DOHH2 (cell line): ENCODE measurements around the gene MAP2.

Experiments used
- H3F3A ChIP-seq: fragments of 200-600 bp; sonication (generic), shearing (Covaris generic); 2 replicates; pipeline ENCODE4 v1.6.0; 2016; ENCODE audit warnings: antibody characterized with exemption, mild to moderate bottlenecking; ENCODE audit not compliant: control insufficient read depth, insufficient read depth
- H3K27ac ChIP-seq: fragments of 200-600 bp; sonication (generic); 2 replicates; pipeline ENCODE4 v1.5.1; 2014; ENCODE audit warnings: low read depth, mild to moderate bottlenecking, low read length, moderate library complexity
- H3K27me3 ChIP-seq: fragments of 200-600 bp; sonication (generic); 2 replicates; pipeline ENCODE4 v1.6.1; 2014; ENCODE audit warnings: mild to moderate bottlenecking, low read length, mixed read lengths; ENCODE audit not compliant: control insufficient read depth
- H3K36me3 ChIP-seq: fragments of 200-600 bp; sonication (generic); 2 replicates; pipeline ENCODE4 v1.6.1; 2014; ENCODE audit warnings: mild to moderate bottlenecking, low read length, moderate library complexity, mixed read lengths; ENCODE audit not compliant: control insufficient read depth
- H3K4me1 ChIP-seq: fragments of 200-600 bp; sonication (generic); 2 replicates; pipeline ENCODE4 v1.6.1; 2014; ENCODE audit warnings: mild to moderate bottlenecking, low read length, mixed read lengths; ENCODE audit not compliant: control insufficient read depth
- H3K4me2 ChIP-seq: fragments of 200-600 bp; sonication (generic); 2 replicates; pipeline ENCODE4 v1.6.0; 2014; ENCODE audit warnings: mild to moderate bottlenecking, low read length, moderate library complexity
- H3K4me3 ChIP-seq: fragments of 200-600 bp; sonication (generic); 2 replicates; pipeline ENCODE4 v1.5.1; 2014; ENCODE audit warnings: mild to moderate bottlenecking, low read length, mixed read lengths
- H3K79me2 ChIP-seq: fragments of 200-600 bp; sonication (generic); 2 replicates; pipeline ENCODE4 v1.6.1; 2014; ENCODE audit warnings: mild to moderate bottlenecking, low read length, mixed read lengths; ENCODE audit not compliant: control insufficient read depth
- H3K9me2 ChIP-seq: fragments of 200-600 bp; sonication (generic); replicated peaks from 2 replicates; pipeline ENCODE4 v1.6.1; 2014; ENCODE audit warnings: mild to moderate bottlenecking, low read length, mixed read lengths; ENCODE audit not compliant: control insufficient read depth
- H3K9me3 ChIP-seq: fragments of 200-600 bp; sonication (generic); 2 replicates; pipeline ENCODE4 v1.6.1; 2014; ENCODE audit warnings: antibody characterized with exemption, low read length, mixed read lengths; ENCODE audit not compliant: control insufficient read depth, insufficient read depth
- H4K20me1 ChIP-seq: fragments of 200-600 bp; sonication (generic); 2 replicates; pipeline ENCODE4 v1.6.0; 2014; ENCODE audit warnings: low read depth, mild to moderate bottlenecking, antibody characterized with exemption, low read length, moderate library complexity; ENCODE audit not compliant: control insufficient read depth, insufficient read depth
- CTCF ChIP-seq: fragments of 200-600 bp; sonication (generic); IDR thresholded peaks from one replicate; pipeline ENCODE4 v1.5.1; 2014; ENCODE audit warnings: antibody characterized with exemption, mild to moderate bottlenecking, low read depth, low read length; ENCODE audit not compliant: poor library complexity, severe bottlenecking
- EZH2phosphoT487 ChIP-seq: fragments of 200-600 bp; sonication (generic); IDR thresholded peaks from 2 replicates; pipeline ENCODE4 v1.6.1; 2017; ENCODE audit warnings: borderline replicate concordance, mild to moderate bottlenecking, antibody characterized with exemption, low read length, moderate library complexity, mixed read lengths

MAP2 gene

GRCh38 chr2:209661286-209661894, 237.5 kb downstream of the MAP2 start:
- Histone ChIP-seq H3K79me2 (no peaks in the 10 kb centered on the region), H3K36me3 (no peaks in the 10 kb centered on the region), H3K27ac (no peak overlapping the region), H3K4me1 (no peaks in the 10 kb centered on the region), H3K4me3 (no peak overlapping the region), H4K20me1 (no peaks in the 10 kb centered on the region), H3K9me2 (no peaks in the 10 kb centered on the region), H3K27me3 (no peaks in the 10 kb centered on the region), H3F3A (no peaks in the 10 kb centered on the region), H3K9me3 (no peaks in the 10 kb centered on the region), H3K4me2 (no peak overlapping the region)
- no peak for TF ChIP-seq EZH2phosphoT487
- no peak for TF ChIP-seq CTCF

DNA sequence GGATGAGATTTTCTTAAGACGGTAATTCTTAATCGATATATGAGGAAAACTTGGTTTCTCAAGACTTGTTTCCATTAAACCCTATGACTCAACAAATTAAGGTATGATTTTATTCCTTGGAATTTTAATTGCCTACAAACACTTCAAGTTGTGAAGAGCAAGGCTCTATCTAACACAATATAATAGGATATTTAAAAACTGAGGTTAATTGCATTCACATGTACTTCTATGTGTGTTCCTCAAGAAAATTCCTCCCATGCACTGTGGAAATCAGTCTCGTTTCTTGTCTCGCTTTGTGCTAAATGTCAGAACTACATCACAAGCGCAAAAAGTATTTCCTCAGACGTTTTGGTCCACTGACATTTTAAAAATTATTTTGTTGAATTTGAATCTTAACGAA, 238.2 kb downstream of the MAP2 start:
- H3F3A ChIP-seq = no peaks in the 10 kb centered on the region
- H3K79me2 ChIP-seq = no peaks in the 10 kb centered on the region
- H3K4me2 ChIP-seq = no peak overlapping the region
- H3K27ac ChIP-seq = no peak overlapping the region
- no peaks in the 10 kb centered on the region for H3K27me3 ChIP-seq
- H4K20me1 ChIP-seq = no peaks in the 10 kb centered on the region
- H3K9me2 ChIP-seq = no peaks in the 10 kb centered on the region
- no peak for TF ChIP-seq EZH2phosphoT487
- no peak for TF ChIP-seq CTCF
- no peaks in the 10 kb centered on the region for H3K9me3 ChIP-seq
- no peaks in the 10 kb centered on the region for H3K36me3 ChIP-seq
- no peak overlapping the region for H3K4me3 ChIP-seq
- no peaks in the 10 kb centered on the region for H3K4me1 ChIP-seq

DNA sequence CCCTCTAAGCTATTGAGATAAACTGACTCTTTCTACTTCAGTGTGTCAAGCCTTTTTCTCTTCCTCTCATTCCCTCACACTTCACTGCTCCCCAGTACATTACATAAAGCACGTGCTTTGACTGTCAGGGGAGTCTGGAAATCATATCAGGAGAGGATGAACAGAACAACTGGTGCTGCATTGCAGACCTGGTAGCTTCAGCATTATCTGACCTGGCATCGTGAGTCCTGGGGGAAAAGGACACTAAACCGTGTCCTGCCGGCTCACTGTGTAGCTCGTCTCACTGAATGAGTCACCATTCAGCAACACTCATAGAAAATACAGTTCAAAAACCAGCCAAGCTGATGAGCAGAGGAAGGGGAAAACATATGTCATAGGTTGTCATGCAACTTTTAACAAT, 239.3 kb downstream of the MAP2 start:
- H4K20me1 ChIP-seq = no peaks in the 10 kb centered on the region
- no peak overlapping the region for H3K4me3 ChIP-seq
- H3K9me3 ChIP-seq = no peaks in the 10 kb centered on the region
- no peaks in the 10 kb centered on the region for H3F3A ChIP-seq
- no peaks in the 10 kb centered on the region for H3K27me3 ChIP-seq
- H3K36me3 ChIP-seq = no peaks in the 10 kb centered on the region
- H3K4me1 ChIP-seq = no peaks in the 10 kb centered on the region
- no peak for TF ChIP-seq CTCF
- no peak for TF ChIP-seq EZH2phosphoT487
- no peak overlapping the region for H3K4me2 ChIP-seq
- no peaks in the 10 kb centered on the region for H3K79me2 ChIP-seq
- no peaks in the 10 kb centered on the region for H3K9me2 ChIP-seq
- no peak overlapping the region for H3K27ac ChIP-seq

- no peaks in the 10 kb centered on the region for H3K9me2 ChIP-seq
- no peak overlapping the region for H3K4me3 ChIP-seq
- no peaks in the 10 kb centered on the region for H4K20me1 ChIP-seq
- TF ChIP-seq CTCF (no peak), EZH2phosphoT487 (no peak)
- no peaks in the 10 kb centered on the region for H3F3A ChIP-seq
- no peaks in the 10 kb centered on the region for H3K4me1 ChIP-seq
- no peak overlapping the region for H3K27ac ChIP-seq
- no peaks in the 10 kb centered on the region for H3K36me3 ChIP-seq
- H3K9me3 ChIP-seq = no peaks in the 10 kb centered on the region
- no peaks in the 10 kb centered on the region for H3K27me3 ChIP-seq
- H3K79me2 ChIP-seq = no peaks in the 10 kb centered on the region
- H3K4me2 ChIP-seq = no peak overlapping the region
Measured at GRCh38 chr2:209663656-209664055, 239.8 kb downstream of the MAP2 start.
